ENCODE results near the gene CD164. TPM values are rescaled to one million over a fixed set of nuclear protein-coding genes. Genes with fewer than 3 reads are reported as not detected.

Gene CD164
- polyA plus RNA-seq, 1 of the 3 experiments (the other 2 are of a cell fraction) = 83.4 TPM

DNA sequence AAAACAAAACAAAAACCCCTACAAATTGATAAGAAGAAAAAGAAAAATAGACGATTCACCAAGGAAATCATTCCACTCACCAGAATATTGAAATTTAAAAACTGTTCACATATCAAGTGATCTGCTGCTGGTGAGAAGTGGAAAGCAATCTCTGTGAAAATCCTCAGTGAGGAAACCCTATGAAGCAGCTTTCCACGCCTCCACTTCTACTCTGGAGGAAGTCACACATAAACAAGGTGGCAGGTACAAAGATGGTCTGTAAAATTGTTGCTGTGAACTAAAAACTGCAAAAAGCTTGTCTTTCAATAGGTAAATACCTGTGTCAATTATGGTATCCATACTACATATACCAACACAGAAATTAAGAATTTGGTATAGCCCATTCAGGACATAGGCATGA is 18.5 kb downstream of the CD164 start:
- DNase-seq = no peak
- Histone ChIP-seq H3K79me2 (ENCODE audit: insufficient read depth) (peaks cover 17% of the 10 kb centered on the region; the same call in 1 of the 2 replicates), H3F3A (replicated peaks; ENCODE audit: insufficient read depth) (peaks cover 5% of the 10 kb centered on the region), H3K4me1 (ENCODE audit: control insufficient read depth in 1 of 2, insufficient read depth in 2 of 2, low read depth in 1 of 2, low read length in 1 of 2) (no peaks in the 10 kb centered on the region), H4K20me1 (ENCODE audit: insufficient read depth) (no peaks in the 10 kb centered on the region), H3K27ac (ENCODE audit: low read depth in 2 of 2, low read length in 1 of 2) (no peak overlapping the region), H3K27me3 (ENCODE audit: insufficient read depth) (no peaks in the 10 kb centered on the region), H3K4me2 (no peak overlapping the region), H3K9ac (no peak overlapping the region), H3K36me3 (replicated peaks in 1 of 2; ENCODE audit: control insufficient read depth in 1 of 2, insufficient read depth in 2 of 2, low read length in 1 of 2) (peaks cover 56 to 66% of the 10 kb centered on the region in 2 experiments), H3K9me3 (no peaks in the 10 kb centered on the region), H3K9me2 (no peaks in the 10 kb centered on the region), H3K4me3 (ENCODE audit: low read depth in 2 of 2, low read length in 1 of 2) (no peak overlapping the region), H2AFZ (ENCODE audit: low read depth) (no peak overlapping the region)
- 93% methylated on average over 2 of the region's 2 CpGs for WGBS (ENCODE audit: low lambda C conversion rate)
- ChIA-PET CTCF (interaction anchor here (2.2 kb wide), 1 partner anchor 19 kb away, joined by 6 read pairs; no protein-coding TSS in a partner anchor), POLR2A (no interaction called here)
- no peak for TF ChIP-seq NFIC (IDR thresholded peaks at IDR 0.05; ENCODE audit: borderline replicate concordance)
- no peak for TF ChIP-seq RFX5 (IDR thresholded peaks at IDR 0.05; ENCODE audit: low read length)
- no peak for TF ChIP-seq POLR2AphosphoS5 (IDR thresholded peaks at IDR 0.05; ENCODE audit: low read depth, low read length)
- no peak for TF ChIP-seq SMC3 (IDR thresholded peaks at IDR 0.05; ENCODE audit: low read depth, low read length)
- TF ChIP-seq TEAD4 (IDR thresholded peaks at IDR 0.05; ENCODE audit: borderline replicate concordance, insufficient read depth) = no peak
- TF ChIP-seq, protein P1, sequence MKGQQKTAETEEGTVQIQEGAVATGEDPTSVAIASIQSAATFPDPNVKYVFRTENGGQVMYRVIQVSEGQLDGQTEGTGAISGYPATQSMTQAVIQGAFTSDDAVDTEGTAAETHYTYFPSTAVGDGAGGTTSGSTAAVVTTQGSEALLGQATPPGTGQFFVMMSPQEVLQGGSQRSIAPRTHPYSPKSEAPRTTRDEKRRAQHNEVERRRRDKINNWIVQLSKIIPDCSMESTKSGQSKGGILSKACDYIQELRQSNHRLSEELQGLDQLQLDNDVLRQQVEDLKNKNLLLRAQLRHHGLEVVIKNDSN (IDR thresholded peaks at IDR 0.05; ENCODE audit: borderline replicate concordance, low read depth) = no peak
- no peak for TF ChIP-seq NRF1 (IDR thresholded peaks at IDR 0.05; ENCODE audit: low read depth, low read length)
- no peak for TF ChIP-seq TCF12 (IDR thresholded peaks at IDR 0.05)
- TF ChIP-seq, protein P2, sequence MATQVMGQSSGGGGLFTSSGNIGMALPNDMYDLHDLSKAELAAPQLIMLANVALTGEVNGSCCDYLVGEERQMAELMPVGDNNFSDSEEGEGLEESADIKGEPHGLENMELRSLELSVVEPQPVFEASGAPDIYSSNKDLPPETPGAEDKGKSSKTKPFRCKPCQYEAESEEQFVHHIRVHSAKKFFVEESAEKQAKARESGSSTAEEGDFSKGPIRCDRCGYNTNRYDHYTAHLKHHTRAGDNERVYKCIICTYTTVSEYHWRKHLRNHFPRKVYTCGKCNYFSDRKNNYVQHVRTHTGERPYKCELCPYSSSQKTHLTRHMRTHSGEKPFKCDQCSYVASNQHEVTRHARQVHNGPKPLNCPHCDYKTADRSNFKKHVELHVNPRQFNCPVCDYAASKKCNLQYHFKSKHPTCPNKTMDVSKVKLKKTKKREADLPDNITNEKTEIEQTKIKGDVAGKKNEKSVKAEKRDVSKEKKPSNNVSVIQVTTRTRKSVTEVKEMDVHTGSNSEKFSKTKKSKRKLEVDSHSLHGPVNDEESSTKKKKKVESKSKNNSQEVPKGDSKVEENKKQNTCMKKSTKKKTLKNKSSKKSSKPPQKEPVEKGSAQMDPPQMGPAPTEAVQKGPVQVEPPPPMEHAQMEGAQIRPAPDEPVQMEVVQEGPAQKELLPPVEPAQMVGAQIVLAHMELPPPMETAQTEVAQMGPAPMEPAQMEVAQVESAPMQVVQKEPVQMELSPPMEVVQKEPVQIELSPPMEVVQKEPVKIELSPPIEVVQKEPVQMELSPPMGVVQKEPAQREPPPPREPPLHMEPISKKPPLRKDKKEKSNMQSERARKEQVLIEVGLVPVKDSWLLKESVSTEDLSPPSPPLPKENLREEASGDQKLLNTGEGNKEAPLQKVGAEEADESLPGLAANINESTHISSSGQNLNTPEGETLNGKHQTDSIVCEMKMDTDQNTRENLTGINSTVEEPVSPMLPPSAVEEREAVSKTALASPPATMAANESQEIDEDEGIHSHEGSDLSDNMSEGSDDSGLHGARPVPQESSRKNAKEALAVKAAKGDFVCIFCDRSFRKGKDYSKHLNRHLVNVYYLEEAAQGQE (IDR thresholded peaks at IDR 0.05; ENCODE audit: low read depth, low read length) = no peak
- TF ChIP-seq, protein P3, sequence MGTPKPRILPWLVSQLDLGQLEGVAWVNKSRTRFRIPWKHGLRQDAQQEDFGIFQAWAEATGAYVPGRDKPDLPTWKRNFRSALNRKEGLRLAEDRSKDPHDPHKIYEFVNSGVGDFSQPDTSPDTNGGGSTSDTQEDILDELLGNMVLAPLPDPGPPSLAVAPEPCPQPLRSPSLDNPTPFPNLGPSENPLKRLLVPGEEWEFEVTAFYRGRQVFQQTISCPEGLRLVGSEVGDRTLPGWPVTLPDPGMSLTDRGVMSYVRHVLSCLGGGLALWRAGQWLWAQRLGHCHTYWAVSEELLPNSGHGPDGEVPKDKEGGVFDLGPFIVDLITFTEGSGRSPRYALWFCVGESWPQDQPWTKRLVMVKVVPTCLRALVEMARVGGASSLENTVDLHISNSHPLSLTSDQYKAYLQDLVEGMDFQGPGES (IDR thresholded peaks at IDR 0.05; ENCODE audit: low read depth, low read length) = no peak
- no peak for TF ChIP-seq GABPA (IDR thresholded peaks at IDR 0.05; ENCODE audit: low read depth)
- no peak for TF ChIP-seq YY1 (IDR thresholded peaks at IDR 0.05; ENCODE audit: low read depth)
- TF ChIP-seq FOXJ3 (CRISPR knock-in tag; IDR thresholded peaks at IDR 0.05) = no peak
- TF ChIP-seq, protein P4, sequence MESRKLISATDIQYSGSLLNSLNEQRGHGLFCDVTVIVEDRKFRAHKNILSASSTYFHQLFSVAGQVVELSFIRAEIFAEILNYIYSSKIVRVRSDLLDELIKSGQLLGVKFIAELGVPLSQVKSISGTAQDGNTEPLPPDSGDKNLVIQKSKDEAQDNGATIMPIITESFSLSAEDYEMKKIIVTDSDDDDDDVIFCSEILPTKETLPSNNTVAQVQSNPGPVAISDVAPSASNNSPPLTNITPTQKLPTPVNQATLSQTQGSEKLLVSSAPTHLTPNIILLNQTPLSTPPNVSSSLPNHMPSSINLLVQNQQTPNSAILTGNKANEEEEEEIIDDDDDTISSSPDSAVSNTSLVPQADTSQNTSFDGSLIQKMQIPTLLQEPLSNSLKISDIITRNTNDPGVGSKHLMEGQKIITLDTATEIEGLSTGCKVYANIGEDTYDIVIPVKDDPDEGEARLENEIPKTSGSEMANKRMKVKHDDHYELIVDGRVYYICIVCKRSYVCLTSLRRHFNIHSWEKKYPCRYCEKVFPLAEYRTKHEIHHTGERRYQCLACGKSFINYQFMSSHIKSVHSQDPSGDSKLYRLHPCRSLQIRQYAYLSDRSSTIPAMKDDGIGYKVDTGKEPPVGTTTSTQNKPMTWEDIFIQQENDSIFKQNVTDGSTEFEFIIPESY (IDR thresholded peaks at IDR 0.05; ENCODE audit: borderline replicate concordance, low read depth) = no peak
- TF ChIP-seq, protein P5, sequence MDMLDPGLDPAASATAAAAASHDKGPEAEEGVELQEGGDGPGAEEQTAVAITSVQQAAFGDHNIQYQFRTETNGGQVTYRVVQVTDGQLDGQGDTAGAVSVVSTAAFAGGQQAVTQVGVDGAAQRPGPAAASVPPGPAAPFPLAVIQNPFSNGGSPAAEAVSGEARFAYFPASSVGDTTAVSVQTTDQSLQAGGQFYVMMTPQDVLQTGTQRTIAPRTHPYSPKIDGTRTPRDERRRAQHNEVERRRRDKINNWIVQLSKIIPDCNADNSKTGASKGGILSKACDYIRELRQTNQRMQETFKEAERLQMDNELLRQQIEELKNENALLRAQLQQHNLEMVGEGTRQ (IDR thresholded peaks at IDR 0.05; ENCODE audit: borderline replicate concordance, low read depth, low read length) = no peak
- TF ChIP-seq, protein P6, sequence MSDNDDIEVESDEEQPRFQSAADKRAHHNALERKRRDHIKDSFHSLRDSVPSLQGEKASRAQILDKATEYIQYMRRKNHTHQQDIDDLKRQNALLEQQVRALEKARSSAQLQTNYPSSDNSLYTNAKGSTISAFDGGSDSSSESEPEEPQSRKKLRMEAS (IDR thresholded peaks at IDR 0.05; ENCODE audit: low read depth) = no peak
